ENCODE data around the gene PLD2.
"Not testable (repeated sequence)": the region's sequence is repeated elsewhere in the genome, so short reads cannot be mapped to it uniquely, and the experiment has no call there.

PLD2 gene

DNA sequence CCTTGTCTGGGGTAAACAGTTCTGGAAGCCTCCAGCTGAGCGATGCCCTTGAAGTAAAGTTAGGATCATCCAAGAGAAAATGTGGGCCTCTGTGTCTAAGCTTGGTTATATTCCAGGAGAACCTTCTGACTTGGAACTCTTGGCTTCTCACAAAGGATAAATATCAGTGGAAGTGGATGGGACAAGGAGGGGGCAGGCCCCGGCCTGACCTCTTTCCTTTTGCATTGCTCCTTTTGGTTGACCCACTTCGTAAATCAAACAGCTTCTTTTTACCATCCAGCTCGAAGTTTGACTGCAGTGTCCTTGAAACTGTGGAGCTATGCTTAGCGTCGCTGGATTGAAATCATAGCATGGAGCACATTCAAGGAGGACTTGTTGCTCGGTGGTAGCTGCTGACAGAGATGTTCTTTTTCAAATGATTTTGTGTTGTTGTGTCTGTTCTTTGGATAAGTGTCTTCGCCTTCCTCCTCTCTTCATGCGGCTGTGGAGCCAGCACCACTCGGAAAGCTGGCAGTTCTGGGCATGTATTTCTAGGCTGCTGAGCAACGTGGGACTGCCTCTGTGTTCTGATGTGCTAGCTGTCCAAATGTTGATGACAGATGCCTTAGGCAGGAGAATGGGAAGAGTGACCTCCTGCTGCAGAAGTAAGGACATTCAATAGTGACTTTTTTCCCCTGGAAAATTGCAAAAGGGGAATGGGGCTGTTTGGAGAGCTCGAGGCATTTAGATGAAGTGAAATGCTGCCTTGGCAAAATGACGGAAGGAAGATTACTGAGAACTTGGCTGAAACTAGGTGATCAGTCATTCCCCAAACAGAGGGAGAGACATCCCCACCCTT lies 30.7 kb downstream of the PLD2 start:
- no peak for DNase-seq

DNA sequence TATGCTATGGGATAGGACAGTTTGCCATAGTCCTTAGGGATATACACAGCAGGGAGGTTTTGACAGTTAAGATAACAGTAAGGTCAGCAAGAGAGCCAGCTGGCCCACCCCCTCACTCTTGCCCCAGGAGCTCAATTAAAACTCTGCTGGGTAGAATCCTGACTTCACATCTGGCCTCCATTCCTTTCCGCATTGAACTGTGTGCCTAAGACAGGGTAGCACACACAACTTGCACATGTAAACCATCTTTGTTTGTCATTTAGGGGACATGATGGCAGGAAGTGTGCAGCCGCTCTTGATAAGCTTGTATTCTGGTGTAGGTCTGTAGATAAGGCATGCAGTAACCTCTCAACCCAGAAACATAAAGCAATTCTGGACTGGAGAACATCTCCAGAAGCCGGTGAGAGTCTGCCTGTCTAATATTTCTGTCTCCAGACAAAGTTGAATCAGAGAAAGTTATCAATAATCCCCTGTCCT lies 31.4 kb downstream of the PLD2 start:
- no peak for DNase-seq

DNA sequence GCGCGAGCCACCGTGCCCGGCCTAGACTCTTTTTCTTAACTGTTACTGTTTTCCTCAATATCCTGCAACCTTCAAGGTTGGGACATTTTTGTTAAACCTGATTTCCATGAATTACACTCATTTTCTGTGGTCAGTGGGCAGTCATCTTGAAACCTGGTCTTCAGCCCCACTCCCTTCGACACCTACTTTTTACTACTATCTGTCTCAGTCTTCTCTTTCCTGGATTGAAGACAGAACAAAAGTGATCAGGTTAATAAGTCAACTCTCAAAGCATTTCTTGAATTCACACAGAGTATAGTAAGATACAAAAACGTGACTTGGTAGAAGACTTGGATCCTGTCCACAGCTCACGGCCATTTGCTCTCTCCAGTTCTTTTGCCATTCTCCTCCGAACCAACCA lies 32.3 kb downstream of the PLD2 start:
- no peak for DNase-seq

DNA sequence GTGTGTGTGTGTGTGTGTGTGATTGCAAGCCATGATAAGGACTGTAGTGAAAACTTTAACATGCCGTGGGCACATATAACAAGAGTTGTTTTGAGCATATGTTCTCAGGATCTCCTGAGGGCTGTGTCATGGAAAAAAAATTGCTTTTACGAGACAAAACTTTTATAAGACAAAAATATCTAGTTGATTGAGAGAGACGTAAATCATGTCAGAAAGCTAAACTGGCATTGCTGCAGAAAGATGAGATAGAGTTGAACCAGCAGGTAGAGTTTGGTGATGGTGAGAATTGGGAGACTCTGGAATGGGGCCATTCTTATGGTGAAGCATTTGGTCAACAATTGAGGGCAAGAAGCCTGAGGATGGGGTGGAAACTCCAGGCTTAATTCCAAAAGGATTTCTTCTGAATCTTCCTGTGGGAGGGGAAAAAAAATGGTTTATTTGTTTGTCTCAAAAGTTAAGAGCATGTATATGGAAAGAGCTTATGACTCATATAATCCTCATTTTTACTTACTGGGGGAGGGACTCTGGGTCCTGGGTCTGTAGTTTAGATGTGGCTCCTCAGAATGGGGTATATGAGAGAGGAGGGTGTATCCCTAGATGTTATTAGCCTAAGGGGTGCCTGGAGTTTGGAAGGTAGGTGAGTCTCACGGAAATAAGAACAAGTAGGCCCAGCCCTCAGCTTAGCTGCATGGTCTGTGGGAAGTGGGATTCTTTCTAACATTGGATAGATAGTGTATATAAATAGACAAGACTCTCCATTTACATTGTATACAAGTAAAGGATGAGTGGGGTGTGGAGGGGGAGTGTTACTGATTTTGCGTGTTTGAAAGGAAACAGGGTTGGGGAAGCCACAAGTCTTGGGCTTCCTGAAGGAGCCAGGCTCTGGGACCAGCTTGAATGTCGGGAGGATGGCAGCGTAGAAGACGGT lies 33.3 kb downstream of the PLD2 start:
- no peak for DNase-seq

DNA sequence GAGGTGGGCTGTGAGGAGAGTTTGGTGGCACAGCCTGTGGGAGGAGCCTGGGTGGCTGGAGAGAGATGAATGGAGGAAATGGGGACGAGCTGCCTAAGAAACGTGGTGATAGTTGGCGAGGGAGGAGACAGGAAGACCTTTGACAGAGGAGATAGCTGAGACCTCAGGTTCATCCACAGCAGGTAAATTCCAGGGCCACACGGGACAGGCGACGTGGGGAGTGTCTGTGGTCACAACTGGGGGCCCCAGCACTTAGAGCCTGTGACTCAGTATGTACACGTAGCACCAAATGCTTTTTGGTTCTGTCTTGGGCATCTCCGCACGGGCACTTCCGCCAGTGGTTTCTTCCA lies 33.9 kb downstream of the PLD2 start:
- no peak for DNase-seq

DNA sequence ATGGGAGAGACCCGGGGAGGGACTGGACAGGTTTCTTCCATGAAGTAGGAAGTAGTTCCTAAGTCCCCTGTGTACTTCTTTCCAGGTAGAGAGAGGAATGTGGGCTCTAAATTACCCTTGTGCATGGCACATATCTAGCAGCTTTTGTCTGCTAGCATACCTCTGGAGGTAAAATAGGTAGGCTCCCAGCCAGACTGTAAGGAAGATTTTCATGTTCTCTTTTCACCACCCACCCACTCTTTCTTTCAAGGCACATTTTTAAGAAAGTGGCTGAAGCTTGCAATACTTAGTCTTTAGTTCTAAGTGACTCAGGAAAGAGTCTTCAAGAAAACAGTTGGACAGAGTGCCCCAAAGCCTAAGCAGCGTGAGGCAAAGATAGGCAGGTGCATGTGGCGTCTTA lies 35.4 kb downstream of the PLD2 start:
- no peak for DNase-seq

DNA sequence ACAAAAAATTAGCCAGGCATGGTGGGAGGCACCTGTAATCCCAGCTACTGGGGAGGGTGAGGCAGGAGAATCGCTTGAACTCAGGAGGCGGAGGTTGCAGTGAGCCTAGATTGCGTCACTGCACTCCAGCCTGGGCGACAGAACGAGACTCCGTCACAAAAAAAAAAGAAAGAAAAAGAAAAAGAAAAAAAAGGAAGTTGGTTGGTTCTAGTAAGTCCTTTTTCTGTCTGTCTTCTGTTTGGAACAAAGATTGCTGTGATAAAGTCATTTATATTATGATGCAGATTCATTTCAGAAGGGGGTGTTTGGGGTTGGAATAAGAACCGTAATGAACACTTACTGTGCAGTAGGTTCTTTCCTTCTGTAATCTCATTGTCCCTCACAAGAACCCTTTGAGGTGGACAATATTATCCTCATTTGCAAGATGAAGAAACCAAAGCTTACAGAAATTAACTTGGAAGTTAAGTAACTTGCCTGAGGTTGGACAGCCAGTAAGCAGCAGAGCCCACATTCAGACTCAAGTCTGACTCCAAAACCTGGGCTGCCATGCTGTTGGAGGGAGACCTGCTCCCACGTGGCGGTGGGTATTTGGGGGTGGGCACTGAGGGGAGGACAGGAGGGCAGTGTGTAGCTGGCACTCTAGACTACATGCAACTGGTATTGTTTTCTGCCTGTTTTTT lies 36.5 kb downstream of the PLD2 start:
- no peak for DNase-seq

DNA sequence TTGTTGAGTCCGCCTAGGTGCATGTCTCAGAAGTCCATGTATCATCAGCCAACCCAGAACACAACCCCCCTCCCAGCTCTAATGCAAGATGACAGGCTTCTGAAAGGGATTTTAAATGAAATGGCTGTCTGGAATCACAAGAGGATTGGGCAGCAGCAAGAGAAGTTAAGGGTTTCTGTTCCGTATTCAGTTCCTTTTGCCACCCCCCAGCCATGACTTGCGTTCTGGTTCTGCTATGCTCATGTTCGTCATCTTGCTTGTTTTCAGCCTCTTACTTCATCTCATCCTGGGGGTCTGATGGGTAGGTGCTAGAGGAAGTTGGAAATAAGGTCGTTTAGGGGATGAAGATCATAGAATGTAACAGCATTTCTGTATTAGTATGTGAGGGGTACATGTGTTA lies 38.2 kb downstream of the PLD2 start:
- no peak for DNase-seq

DNA sequence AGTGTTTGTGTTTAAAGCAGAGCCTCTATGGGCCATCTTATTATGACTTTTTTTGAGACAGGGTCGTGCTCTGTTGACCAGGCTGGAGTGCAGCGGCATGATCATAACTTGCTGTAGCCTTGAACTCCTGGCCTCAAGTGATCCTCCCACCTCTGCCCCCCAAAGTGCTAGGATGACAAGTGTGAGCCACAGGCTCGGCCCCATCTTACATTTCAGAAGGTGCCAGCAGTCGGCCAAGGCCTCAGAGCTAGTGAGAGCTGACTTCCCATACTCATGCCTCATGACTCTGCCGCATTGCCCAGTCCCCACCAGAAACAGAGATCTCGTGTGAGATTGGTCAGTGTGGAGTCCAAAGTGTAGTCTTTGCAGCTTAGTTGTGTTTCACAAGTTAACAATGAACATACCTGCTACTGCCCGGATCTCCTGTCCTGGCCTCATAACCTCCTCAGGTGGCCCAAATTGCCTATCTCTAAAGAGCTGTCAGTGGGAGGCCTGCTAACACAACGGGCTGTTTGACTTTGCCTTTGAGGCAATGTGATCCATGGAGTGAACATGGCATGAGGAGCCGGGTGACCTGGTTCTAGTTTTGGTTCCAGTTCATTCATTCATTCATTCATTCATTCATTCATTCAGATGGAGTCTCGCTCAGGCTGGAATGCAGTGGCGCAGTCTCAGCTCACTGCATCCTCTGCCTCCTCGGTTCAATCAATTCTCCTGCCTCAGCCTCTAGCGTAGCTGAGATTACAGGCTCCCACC lies 39.9 kb downstream of the PLD2 start:
- DNase-seq = no peak

DNA sequence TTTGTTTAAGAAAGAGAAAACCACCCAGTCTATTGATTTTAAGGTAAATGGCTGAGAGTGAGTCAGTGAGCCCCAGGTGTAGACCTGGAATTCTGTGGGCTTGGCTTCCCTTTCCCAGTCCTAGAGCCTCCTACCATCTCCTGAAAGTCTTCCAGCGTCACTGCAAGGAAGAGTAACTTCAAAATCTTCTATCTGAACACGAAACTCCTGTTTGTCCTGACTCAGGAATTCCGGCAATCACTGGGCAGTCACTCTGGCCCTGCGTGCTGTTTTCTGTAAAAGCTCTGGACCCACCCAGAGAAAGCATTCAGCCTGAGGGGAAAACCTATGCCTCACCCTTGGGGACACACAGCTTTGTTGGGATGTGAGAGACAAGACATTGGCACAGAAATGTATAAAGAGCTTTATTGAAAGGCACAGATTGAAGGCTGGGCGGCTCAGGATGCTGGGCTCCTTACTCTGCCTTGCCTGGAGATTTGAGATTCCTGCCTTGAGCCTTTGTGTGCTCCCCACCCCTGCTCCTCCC lies 42.1 kb downstream of the PLD2 start:
- DNase-seq = no peak

DNA sequence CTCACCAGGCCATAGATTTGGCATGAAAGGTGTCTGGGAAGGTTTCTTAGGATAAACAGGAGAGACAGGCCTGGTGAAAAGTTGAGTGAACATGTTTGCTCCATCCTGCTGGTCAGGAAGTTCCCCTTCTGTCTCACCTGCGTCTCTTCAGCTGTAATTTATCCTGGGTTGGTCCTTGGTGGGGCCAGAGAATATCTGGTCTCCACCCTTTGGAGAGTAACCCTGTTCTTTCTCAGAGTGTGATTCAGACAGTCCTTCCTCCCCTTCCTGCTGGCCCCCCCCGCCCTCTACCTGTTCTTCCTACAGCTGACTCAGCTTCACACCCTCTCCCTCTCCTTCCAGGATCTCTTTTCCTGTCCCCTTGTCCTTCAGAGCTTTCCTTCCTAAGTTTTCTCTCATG lies 43.3 kb downstream of the PLD2 start:
- no peak for DNase-seq

DNA sequence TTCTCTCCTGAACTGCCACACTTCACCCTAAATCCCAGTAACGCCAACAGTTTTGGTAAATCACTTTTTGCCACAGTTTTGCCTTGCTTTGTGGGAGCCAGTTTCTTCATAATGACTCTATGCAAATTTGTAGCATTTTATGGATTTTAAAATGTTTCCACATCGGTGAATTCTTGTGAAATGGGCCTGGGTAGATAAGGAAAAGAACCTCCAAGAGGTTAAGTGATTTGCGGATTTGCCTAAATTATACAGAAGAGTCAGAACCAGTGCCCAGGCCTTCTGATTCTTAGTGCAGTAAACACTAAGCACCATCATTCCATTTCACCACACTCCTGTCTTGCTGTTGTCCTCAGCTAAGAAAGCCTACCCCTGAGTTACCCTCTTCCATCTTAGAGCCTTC lies 44.1 kb downstream of the PLD2 start:
- DNase-seq = no peak

DNA sequence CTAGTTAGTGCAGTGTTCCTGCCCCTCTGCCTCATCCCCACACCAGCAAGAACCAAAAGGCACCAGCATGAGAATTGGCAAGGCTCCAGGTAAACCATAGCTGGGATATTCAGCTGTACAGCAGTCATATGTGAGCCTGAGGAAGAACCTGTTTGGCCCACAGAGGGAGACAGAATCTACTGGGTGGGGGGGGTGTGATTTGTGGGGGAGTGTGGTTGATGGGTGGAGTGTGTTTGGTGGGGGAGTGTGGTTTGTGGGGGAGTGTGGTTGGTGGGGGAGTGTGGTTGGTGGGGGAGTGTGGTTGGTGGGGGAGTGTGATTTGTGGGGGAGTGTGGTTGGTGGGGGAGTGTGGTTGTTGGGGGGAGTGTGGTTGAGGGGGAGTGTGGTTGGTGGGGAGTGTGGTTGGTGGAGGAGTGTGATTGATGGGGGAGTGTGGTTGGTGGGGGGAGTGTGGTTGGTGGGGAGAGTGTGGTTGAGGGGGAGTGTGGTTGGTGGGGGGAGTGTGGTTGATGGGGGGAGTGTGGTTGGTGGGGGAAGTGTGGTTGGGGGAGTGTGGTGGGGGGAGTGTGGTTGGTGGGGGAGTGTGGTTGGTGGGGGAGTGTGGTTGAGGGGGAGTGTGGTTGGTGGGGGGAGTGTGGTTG lies 45.7 kb downstream of the PLD2 start:
- DNase-seq = no peak

DNA sequence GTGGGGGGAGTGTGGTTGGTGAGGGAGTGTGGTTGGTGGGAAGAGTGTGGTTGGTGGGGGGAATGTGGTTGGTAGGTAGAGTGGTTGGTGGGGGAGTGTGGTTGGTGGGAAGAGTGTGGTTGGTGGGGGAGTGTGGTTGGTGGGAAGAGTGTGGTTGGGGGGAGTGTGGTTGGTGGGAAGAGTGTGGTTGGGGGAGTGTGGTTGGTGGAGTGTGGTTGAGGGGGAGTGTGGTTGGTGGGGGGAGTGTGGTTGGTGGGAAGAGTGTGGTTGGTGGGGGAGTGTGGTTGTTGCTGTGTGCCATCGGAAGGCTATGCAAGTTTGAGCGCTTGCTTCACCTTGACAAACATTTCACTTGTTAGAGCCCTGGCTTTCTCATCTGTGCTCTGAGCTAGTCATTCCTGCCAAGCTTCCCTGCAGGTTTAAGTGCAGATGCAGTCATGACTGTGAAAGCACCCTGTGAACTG lies 46.3 kb downstream of the PLD2 start:
- no peak for DNase-seq

DNA sequence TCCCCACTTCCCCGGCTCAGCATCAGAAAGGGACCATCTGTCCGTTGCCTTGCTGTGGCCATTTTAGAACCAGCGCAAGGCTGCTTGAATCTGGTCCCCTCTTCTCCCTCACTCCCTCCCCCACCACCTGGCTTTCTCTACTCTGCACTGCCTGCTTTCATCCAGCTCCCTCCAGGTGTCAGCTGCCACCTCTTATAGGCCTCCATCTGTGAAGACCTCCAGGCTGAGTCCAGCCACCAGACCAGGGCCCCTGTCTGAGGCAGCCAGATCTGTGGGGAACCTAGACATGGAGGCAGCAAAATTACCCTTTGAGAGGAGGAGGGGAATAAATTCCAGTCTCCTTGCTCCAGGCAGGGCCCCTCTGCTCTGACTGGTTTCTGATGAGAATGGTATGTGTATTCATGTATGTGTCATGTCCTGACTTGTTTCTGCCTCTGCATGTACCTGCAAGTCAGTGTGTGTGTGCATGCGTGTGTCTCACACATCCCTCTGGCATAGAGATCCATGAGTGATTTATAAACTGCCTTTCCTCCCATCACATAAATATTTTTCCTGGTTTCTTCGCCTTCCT lies 47.2 kb downstream of the PLD2 start:
- DNase-seq = no peak

DNA sequence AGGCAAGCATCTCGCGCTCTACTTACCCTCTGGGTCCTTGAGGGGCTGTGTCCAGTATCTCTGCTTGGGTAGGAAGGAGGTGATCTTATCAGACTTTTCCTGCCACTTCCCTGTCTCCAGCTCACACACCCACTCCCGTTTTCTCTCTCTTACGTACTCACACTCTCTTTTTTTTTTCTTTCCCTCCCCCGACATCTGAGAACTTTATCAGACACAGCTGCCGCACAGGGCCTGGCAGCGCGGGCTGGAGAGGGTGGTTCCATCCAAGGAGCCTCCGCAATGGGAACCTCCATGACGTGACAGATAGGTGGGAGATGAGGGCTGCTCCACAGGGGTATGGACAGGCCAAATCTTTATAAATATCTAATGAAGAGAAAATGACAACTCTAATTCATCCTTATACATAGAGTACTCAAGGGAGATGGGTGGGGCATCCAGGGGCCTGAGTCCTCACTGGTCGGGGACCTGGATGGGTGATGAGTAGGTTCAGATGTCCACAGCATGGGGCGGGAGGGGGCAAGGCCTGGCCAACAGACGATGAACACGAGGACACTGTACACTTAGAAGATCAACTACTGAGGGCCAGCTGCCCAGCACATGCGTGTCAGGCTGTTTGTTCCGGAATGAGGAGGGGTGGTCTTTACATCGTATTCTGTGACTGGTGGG lies 49.5 kb downstream of the PLD2 start:
- DNase-seq = no peak

DNA sequence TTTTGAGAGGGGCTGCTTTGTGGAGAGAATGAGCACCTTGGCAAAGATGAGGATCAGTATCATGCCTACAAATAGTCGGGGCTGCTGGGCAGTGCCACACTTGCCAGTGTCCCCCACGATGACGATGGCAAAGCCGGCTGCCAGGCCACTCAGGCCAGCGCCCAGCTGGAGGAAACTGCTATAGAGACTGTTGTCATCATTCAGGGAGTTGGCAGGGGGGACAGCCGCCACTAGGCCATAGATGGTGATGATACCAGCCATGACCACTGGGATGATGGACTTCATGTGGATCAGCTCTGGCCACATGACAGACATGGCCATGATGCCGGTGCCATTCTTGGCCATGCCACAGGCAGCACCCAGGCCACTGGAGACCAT lies 50.0 kb downstream of the PLD2 start:
- DNase-seq = no peak

DNA sequence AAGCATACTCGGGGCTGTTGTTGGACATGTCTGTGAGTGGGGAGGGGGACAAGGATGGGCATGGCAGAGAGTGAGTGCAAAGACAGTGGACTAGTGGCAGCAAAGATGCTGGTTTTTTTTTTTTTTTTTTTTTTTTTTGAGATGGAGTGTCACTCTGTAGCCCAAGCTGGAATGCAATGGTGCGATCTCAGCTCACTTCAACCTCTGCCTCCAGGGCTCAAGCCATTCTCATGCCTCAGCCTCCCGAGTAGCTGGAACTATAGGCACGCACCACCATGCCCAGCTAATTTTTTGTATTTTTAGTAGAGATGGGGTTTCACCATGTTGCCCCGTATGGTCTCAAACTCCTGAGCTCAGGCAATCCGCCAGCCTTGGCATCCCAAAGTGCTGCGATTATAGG lies 50.4 kb downstream of the PLD2 start:
- not testable (repeated sequence) for DNase-seq

DNA sequence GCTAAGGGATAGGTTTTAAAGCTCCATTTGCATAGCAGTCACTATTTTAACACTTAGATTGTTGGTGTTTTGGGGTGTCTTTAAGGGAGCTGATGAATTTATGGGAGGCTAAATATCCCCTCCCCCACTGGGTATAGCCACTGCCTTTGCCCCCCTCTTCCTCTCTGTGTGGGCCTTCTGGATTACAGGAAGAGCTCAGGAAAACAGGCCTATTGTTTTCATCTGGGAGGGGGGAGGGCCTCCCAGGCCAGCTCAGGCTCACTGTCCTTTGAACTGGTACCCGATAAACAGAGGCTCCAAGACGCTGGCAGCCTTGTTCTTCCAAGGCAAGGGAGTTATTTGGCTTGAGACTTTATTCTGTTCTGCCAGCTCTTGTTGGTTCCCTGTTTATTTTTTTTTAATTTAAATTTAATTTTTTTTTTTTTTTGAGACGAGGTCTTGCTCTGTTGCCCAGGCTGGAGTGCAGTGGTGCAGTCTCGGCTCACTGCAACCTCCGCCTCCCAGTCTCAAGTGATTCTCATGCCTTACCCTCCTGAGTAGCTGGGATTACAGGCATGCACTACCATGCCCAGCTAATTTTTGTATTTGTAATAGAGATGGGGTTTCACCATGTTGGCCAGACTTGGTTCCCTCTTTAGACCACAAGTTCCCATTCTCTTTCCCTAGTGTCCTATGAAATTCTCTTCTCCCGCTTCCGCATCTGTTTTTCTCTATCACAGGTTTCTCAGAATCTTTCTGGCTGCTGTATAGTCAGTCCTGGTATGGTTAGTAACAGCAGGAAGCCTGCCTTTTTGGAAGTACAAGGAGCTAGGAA lies 51.3 kb downstream of the PLD2 start:
- DNase-seq = no peak

DNA sequence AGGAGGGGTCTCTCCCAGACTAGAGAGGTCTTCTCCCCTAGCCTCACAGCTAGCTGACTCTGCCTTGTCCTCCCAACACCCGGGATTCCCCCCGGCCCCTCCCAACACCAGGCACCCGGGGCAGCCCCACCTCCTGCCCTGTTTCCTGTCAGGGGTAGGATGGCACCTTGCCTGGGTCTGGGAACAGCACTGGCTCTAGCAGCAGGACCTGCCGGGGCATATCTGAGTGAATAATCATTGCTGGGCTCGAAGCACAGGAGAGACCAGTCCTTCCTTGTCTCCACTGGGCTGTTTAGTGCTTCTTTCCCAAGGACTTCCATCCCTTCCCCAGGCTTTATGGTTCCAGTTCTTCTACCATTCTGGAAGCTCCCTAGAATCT lies 51.9 kb downstream of the PLD2 start:
- DNase-seq = no peak
